GM18508 (cell line): ENCODE measurements around the gene IFI27.
"Not testable (repeated sequence)": the region's sequence is repeated elsewhere in the genome, so short reads cannot be mapped to it uniquely, and the experiment has no call there.

Experiments
- ATAC-seq: cut with Tn5 transposase; IDR thresholded peaks from one replicate; pipeline ENCODE4 v1.9.1; 2021; ENCODE audit warnings: moderate number of reproducible peaks; ENCODE audit not compliant: insufficient read depth, unreplicated experiment

The IFI27 gene

GRCh38 chr14:94110552-94111181 is at the start of gene IFI27:
Gene IFI27, plus strand, starts transcription at chr14:94110736.
- ATAC-seq = no peak

- ATAC-seq = no peak
Observed at GRCh38 chr14:94062344-94062940, 48.1 kb upstream of the IFI27 start.

GRCh38 chr14:94066089-94066676 is 44.4 kb upstream of the IFI27 start:
- no peak for ATAC-seq

- ATAC-seq = not testable (repeated sequence)
Observed at GRCh38 chr14:94072076-94072475, 38.5 kb upstream of the IFI27 start.

GRCh38 chr14:94074534-94074933 is 36.0 kb upstream of the IFI27 start:
- no peak for ATAC-seq

GRCh38 chr14:94075008-94075407 is 35.5 kb upstream of the IFI27 start:
- no peak for ATAC-seq

- ATAC-seq = no peak
Observed at GRCh38 chr14:94077111-94077821, 33.3 kb upstream of the IFI27 start.

- no peak for ATAC-seq
Observed at GRCh38 chr14:94077823-94078222, 32.7 kb upstream of the IFI27 start.

GRCh38 chr14:94079891-94080620 is 30.5 kb upstream of the IFI27 start:
- no peak for ATAC-seq

- ATAC-seq = peak; percentile 79
Observed at GRCh38 chr14:94080621-94081385, 29.7 kb upstream of the IFI27 start, which contains the start of the genes DDX24 and IFI27L1. Gene DDX24, minus strand, starts transcription at chr14:94081202. Its CDS starts 1,460 bp downstream, at chr14:94079742. Gene IFI27L1, plus strand, starts transcription at chr14:94081310. Its CDS starts 15,628 bp downstream, at chr14:94096938.

GRCh38 chr14:94081386-94081820 is 29.1 kb upstream of the IFI27 start:
- peak; percentile 20 for ATAC-seq

GRCh38 chr14:94087891-94088290 is 22.6 kb upstream of the IFI27 start:
- no peak for ATAC-seq

- no peak for ATAC-seq
Observed at GRCh38 chr14:94088516-94088915, 22.0 kb upstream of the IFI27 start.

GRCh38 chr14:94089479-94089878 is 21.1 kb upstream of the IFI27 start:
- ATAC-seq = no peak

- ATAC-seq = no peak
Observed at GRCh38 chr14:94093418-94093817, 17.1 kb upstream of the IFI27 start.

GRCh38 chr14:94097091-94097490 is 13.4 kb upstream of the IFI27 start:
- no peak for ATAC-seq

GRCh38 chr14:94098326-94098992 is 12.1 kb upstream of the IFI27 start:
- no peak for ATAC-seq

- ATAC-seq = no peak
Observed at GRCh38 chr14:94099006-94099405, 11.5 kb upstream of the IFI27 start.

GRCh38 chr14:94100847-94101246 is 9.7 kb upstream of the IFI27 start:
- ATAC-seq = no peak
